Neural progenitor cell (in vitro differentiated cells): ENCODE results near the gene MASTL. TPM values are rescaled to one million over a fixed set of nuclear protein-coding genes. Genes with fewer than 3 reads are reported as not detected.
"Not testable (repeated sequence)": the region's sequence is repeated elsewhere in the genome, so short reads cannot be mapped to it uniquely, and the experiment has no call there.

Experiments used
- DNase-seq: peaks from one replicate; pipeline ENCODE4 v3.0.0-alpha.2; 2016; ENCODE audit warnings: low spot score
- H2AFZ ChIP-seq: fragments of 200-600 bp; sonication (generic); replicated peaks from 2 replicates; pipeline ENCODE4 v1.6.1; 2016; ENCODE audit warnings: antibody characterized with exemption
- H3F3A ChIP-seq: fragments of 200-600 bp; sonication (generic); 2 replicates; pipeline ENCODE4 v1.6.1; 2016; ENCODE audit warnings: antibody characterized with exemption, low read depth
- H3K27ac ChIP-seq: fragments of 200-600 bp; sonication (generic); 2 replicates; pipeline ENCODE4 v1.5.1; 2016; ENCODE audit warnings: mild to moderate bottlenecking
- H3K27me3 ChIP-seq: fragments of 200-600 bp; sonication (generic); 2 replicates; pipeline ENCODE4 v1.6.1; 2016; ENCODE audit warnings: mild to moderate bottlenecking, moderate library complexity
- H3K36me3 ChIP-seq: fragments of 200-600 bp; sonication (generic); 2 replicates; pipeline ENCODE4 v1.5.1; 2016
- H3K4me1 ChIP-seq: fragments of 200-600 bp; sonication (generic); 2 replicates; pipeline ENCODE4 v1.6.1; 2016; ENCODE audit warnings: mixed run types
- H3K4me2 ChIP-seq: fragments of 200-600 bp; sonication (generic); 2 replicates; pipeline ENCODE4 v1.6.1; 2016
- H3K4me3 ChIP-seq: fragments of 200-600 bp; sonication (generic); 2 replicates; pipeline ENCODE4 v1.5.1; 2016
- H3K79me2 ChIP-seq: fragments of 200-600 bp; sonication (generic); 2 replicates; pipeline ENCODE4 v1.6.1; 2016; ENCODE audit warnings: low read depth
- H3K9ac ChIP-seq: fragments of 200-600 bp; sonication (generic); 2 replicates; pipeline ENCODE4 v1.6.1; 2016
- H3K9me3 ChIP-seq: fragments of 200-600 bp; sonication (generic); 2 replicates; pipeline ENCODE4 v1.5.1; 2016; ENCODE audit warnings: low read depth
- H4K20me1 ChIP-seq: fragments of 200-600 bp; sonication (generic); 2 replicates; pipeline ENCODE4 v1.6.1; 2016; ENCODE audit warnings: low read depth
- H3K27ac Mint-ChIP-seq: 3 replicates; pipeline ENCODE4 v1.8.0; 2021; ENCODE audit warnings: mixed read lengths
- H3K27me3 Mint-ChIP-seq: 2 replicates; pipeline ENCODE4 v1.8.0; 2022; ENCODE audit warnings: low read depth, mild to moderate bottlenecking, inconsistent platforms, moderate library complexity, mixed read lengths; ENCODE audit not compliant: insufficient read depth
- H3K36me3 Mint-ChIP-seq: 3 replicates; pipeline ENCODE4 v1.8.0; 2021; ENCODE audit warnings: mixed read lengths
- H3K4me1 Mint-ChIP-seq: 3 replicates; pipeline ENCODE4 v1.8.0; 2021; ENCODE audit warnings: mixed read lengths
- H3K4me3 Mint-ChIP-seq: 3 replicates; pipeline ENCODE4 v1.8.0; 2021; ENCODE audit warnings: mild to moderate bottlenecking, moderate library complexity, mixed read lengths
- H3K9me3 Mint-ChIP-seq: 3 replicates; pipeline ENCODE4 v1.8.0; 2020; ENCODE audit warnings: mixed read lengths
- EZH2 ChIP-seq: fragments of 200-600 bp; sonication (generic); IDR thresholded peaks from 2 replicates; pipeline ENCODE4 v1.6.1; 2017; ENCODE audit warnings: antibody characterized with exemption, mild to moderate bottlenecking, moderate library complexity
- EZH2phosphoT487 ChIP-seq: fragments of 200-600 bp; sonication (generic); IDR thresholded peaks from 2 replicates; pipeline ENCODE4 v1.6.1; 2017; ENCODE audit warnings: antibody characterized with exemption
- total RNA-seq: library from RNA; depleted of rRNA; stranded (reverse); fragments of >200 nt; gene quantifications from 2 replicates; pipeline ENCODE4 v1.2.3, GENCODE V29; 2015; ENCODE audit warnings: low replicate concordance
- TF ChIP-seq, protein P1 (sequence below): fragments of 200-600 bp; sonication (generic); IDR thresholded peaks from 2 replicates; pipeline ENCODE4 v1.5.1; 2017; ENCODE audit warnings: antibody characterized with exemption, mild to moderate bottlenecking

Gene MASTL
- total RNA-seq, 1 donor from 2014 or later, result 84.3 TPM

DNA sequence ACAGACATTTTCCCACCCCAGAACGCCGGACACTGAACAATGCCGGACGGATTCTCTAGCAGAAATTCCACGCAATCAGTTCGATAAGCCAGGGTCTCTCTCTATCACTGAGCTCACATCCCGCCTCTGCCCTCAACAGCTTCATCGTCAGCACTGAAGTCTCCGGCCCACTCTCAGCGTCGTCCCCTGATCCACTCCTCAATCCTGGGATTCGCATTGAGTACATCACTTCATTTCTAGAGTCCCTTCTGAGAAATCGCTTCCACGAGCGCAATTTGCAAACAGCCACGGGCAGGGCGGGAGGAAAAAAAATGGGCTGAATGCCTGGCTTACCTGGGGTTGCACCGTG lies 1.3 kb upstream of the MASTL start:
- Histone ChIP-seq H3K79me2 (peaks cover 91% of the 10 kb centered on the region), H4K20me1 (peaks cover 32% of the 10 kb centered on the region), H3K4me3 (peak overlapping the region; percentile 80), H3K9ac (peak overlapping the region; percentile 83), H3K4me2 (peak overlapping the region; percentile 91), H3K27me3 (no peaks in the 10 kb centered on the region), H3K4me1 (peaks cover 22% of the 10 kb centered on the region), H3K36me3 (peaks cover 5% of the 10 kb centered on the region), H2AFZ (peak overlapping the region; percentile 30), H3F3A (peaks cover 21% of the 10 kb centered on the region), H3K9me3 (no peaks in the 10 kb centered on the region), H3K27ac (peak overlapping the region; percentile 55)
- Mint-ChIP-seq H3K27me3 (peaks cover 13% of the 10 kb centered on the region), H3K36me3 (peaks cover 12% of the 10 kb centered on the region), H3K27ac (peak overlapping the region; percentile 100), H3K9me3 (no peaks in the 10 kb centered on the region), H3K4me1 (peaks cover 30% of the 10 kb centered on the region), H3K4me3 (peak overlapping the region; percentile 100)
- DNase-seq, result peak; percentile 47
- TF ChIP-seq, protein P1, sequence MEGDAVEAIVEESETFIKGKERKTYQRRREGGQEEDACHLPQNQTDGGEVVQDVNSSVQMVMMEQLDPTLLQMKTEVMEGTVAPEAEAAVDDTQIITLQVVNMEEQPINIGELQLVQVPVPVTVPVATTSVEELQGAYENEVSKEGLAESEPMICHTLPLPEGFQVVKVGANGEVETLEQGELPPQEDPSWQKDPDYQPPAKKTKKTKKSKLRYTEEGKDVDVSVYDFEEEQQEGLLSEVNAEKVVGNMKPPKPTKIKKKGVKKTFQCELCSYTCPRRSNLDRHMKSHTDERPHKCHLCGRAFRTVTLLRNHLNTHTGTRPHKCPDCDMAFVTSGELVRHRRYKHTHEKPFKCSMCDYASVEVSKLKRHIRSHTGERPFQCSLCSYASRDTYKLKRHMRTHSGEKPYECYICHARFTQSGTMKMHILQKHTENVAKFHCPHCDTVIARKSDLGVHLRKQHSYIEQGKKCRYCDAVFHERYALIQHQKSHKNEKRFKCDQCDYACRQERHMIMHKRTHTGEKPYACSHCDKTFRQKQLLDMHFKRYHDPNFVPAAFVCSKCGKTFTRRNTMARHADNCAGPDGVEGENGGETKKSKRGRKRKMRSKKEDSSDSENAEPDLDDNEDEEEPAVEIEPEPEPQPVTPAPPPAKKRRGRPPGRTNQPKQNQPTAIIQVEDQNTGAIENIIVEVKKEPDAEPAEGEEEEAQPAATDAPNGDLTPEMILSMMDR, result no peak
- no peak for TF ChIP-seq EZH2phosphoT487
- no peak for TF ChIP-seq EZH2

DNA sequence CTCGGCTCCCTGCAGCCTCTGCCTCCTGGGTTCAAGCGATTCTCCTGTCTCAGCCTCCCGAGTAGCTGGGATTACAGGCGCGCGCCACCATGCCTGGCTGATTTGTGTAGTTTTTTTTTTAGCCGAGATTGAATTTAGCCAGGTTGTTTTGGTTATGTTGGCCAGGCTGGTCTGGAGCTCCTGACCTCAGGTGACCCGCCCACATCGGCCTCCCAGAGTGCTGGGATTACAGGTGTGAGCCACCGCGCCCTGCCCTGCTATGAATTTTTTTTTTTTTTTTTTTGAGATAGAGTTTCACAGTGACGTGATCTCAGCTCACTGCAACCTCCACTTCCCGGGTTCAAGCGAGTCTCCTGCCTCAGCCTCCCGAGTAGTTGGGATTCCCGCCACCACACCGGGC lies 1.4 kb downstream of the MASTL start:
- not testable (repeated sequence) for H3K9me3 Mint-ChIP-seq, H3K9me3 ChIP-seq, H3K36me3 Mint-ChIP-seq, H3K27ac ChIP-seq, DNase-seq, H3K27ac Mint-ChIP-seq, H2AFZ ChIP-seq, H3K27me3 ChIP-seq, H3K9ac ChIP-seq
- Histone ChIP-seq H4K20me1 (peaks cover 16% of the 10 kb centered on the region), H3K4me1 (peaks cover 22% of the 10 kb centered on the region), H3K79me2 (peaks cover 67% of the 10 kb centered on the region), H3K36me3 (peaks cover 12% of the 10 kb centered on the region), H3F3A (peaks cover 21% of the 10 kb centered on the region), H3K4me2 (peak overlapping the region; percentile 91), H3K4me3 (peak overlapping the region; percentile 80)
- H3K27me3 Mint-ChIP-seq, result peaks cover 13% of the 10 kb centered on the region
- H3K4me1 Mint-ChIP-seq, result peaks cover 28% of the 10 kb centered on the region
- peak overlapping the region; percentile 100 for H3K4me3 Mint-ChIP-seq

DNA sequence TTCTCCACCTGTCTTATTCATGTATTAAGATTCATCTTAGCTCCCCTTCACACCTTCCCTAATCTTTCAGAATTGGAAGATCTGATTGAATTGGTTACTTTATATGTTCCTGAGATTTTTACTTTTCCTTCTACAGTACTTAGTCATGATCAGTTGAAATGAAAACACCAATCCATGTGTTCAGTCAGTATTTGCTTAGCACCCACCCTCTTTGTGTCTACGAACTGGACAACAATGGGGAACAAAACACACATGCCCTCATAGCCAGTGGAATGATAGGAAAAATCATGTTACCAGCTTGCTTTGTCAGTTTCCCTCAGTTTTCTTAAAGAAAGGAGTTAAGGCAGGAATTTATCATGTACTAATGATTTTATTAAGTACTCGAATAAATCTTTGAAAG lies 2.0 kb downstream of the MASTL start:
- no peak overlapping the region for H2AFZ ChIP-seq
- H3K27me3 ChIP-seq, result no peaks in the 10 kb centered on the region
- Mint-ChIP-seq H3K4me3 (peak overlapping the region; percentile 100), H3K27me3 (peaks cover 13% of the 10 kb centered on the region), H3K36me3 (peaks cover 8% of the 10 kb centered on the region), H3K27ac (peak overlapping the region; percentile 60), H3K4me1 (peaks cover 25% of the 10 kb centered on the region), H3K9me3 (no peaks in the 10 kb centered on the region)
- H3K4me1 ChIP-seq, result peaks cover 19% of the 10 kb centered on the region
- H3K4me2 ChIP-seq, result peak overlapping the region; percentile 91
- H3K36me3 ChIP-seq, result peaks cover 18% of the 10 kb centered on the region
- H4K20me1 ChIP-seq, result peaks cover 16% of the 10 kb centered on the region
- no peak overlapping the region for H3K27ac ChIP-seq
- DNase-seq, result no peak
- peaks cover 21% of the 10 kb centered on the region for H3F3A ChIP-seq
- H3K4me3 ChIP-seq, result peak overlapping the region; percentile 80
- peaks cover 61% of the 10 kb centered on the region for H3K79me2 ChIP-seq
- no peak overlapping the region for H3K9ac ChIP-seq
- no peak for TF ChIP-seq EZH2phosphoT487
- no peaks in the 10 kb centered on the region for H3K9me3 ChIP-seq

DNA sequence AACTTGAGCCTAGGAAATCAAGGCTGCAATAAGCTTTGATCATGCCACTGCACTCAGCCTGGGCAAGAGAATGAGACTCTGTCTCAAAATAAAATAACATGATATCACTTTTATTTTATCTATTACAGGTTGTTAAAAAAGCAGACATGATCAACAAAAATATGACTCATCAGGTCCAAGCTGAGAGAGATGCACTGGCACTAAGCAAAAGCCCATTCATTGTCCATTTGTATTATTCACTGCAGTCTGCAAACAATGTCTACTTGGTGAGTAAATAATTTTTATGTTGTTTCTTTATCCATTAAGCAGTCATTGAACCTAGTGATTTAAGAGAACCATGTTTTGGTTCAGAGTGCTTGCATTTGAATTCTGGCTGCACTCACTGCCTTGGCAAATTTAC lies 3.3 kb downstream of the MASTL start:
- H3K36me3 Mint-ChIP-seq, result peaks cover 8% of the 10 kb centered on the region
- no peak overlapping the region for H3K9ac ChIP-seq
- DNase-seq, result no peak
- H3K9me3 Mint-ChIP-seq, result no peaks in the 10 kb centered on the region
- H3K9me3 ChIP-seq, result no peaks in the 10 kb centered on the region
- H3F3A ChIP-seq, result peaks cover 21% of the 10 kb centered on the region
- H3K4me1 Mint-ChIP-seq, result peaks cover 16% of the 10 kb centered on the region
- H3K27ac Mint-ChIP-seq, result no peak overlapping the region
- no peak overlapping the region for H3K27ac ChIP-seq
- H3K4me3 ChIP-seq, result no peak overlapping the region
- peaks cover 13% of the 10 kb centered on the region for H3K27me3 Mint-ChIP-seq
- H3K4me1 ChIP-seq, result peaks cover 9% of the 10 kb centered on the region
- peak overlapping the region; percentile 54 for H3K4me3 Mint-ChIP-seq
- no peak overlapping the region for H3K4me2 ChIP-seq
- H2AFZ ChIP-seq, result no peak overlapping the region
- H3K27me3 ChIP-seq, result no peaks in the 10 kb centered on the region
- TF ChIP-seq, protein P1, result no peak
- TF ChIP-seq EZH2phosphoT487 (no peak), EZH2 (no peak)
- H3K79me2 ChIP-seq, result peaks cover 48% of the 10 kb centered on the region
- H3K36me3 ChIP-seq, result peaks cover 22% of the 10 kb centered on the region
- H4K20me1 ChIP-seq, result peaks cover 6% of the 10 kb centered on the region
